Stimulated activated naive B cell treated with anti-CD40 and anti-IgM and Interleukin-4, amounts not matched to agents 10 μg/mL and 1 μg/mL and 100 μg/mL, for 72 hours (primary cell): Measurements from ENCODE around the gene PROKR1.
A peak's percentile ranks its signal among the peaks of the same experiment; 100 is the strongest.
"Not testable (repeated sequence)": the region's sequence is repeated elsewhere in the genome, so short reads cannot be mapped to it uniquely, and the experiment has no call there.

Experiments
- ATAC-seq, 2 donors: fragments of 150-1000 bp; cut with Tn5 transposase; replicated peaks; 2 replicates each; pipeline ENCODE4 v1.10.0; 2021; ENCODE audit warnings: moderate library complexity in 1 of 2
- DNase-seq: peaks from one replicate; pipeline ENCODE4 v3.0.0; 2021
- H3K27ac Mint-ChIP-seq: one replicate; pipeline ENCODE4 v1.8.0; 2022; ENCODE audit warnings: mild to moderate bottlenecking, mixed read lengths
- H3K27me3 Mint-ChIP-seq, 2 donors: one replicate each; pipeline ENCODE4 v1.8.0; 2022; ENCODE audit warnings: mixed read lengths in 2 of 2
- H3K36me3 Mint-ChIP-seq, 2 donors: one replicate each; pipeline ENCODE4 v1.8.0; 2022; ENCODE audit warnings: mixed read lengths in 2 of 2, mild to moderate bottlenecking in 1 of 2
- H3K4me1 Mint-ChIP-seq, 2 donors: one replicate each; pipeline ENCODE4 v1.8.0; 2022; ENCODE audit warnings: mixed read lengths in 2 of 2, mild to moderate bottlenecking in 1 of 2
- H3K4me3 Mint-ChIP-seq, 2 donors: one replicate each; pipeline ENCODE4 v1.8.0; 2022; ENCODE audit warnings: mild to moderate bottlenecking in 2 of 2, mixed read lengths in 2 of 2, moderate library complexity in 1 of 2
- H3K9me3 Mint-ChIP-seq, 2 donors: one replicate each; pipeline ENCODE4 v1.8.0; 2022; ENCODE audit warnings: mixed read lengths in 2 of 2, mild to moderate bottlenecking in 1 of 2

Gene PROKR1

GRCh38 chr2:68643011-68643873 is at the start of gene PROKR1:
Gene PROKR1, plus strand, starts transcription at chr2:68643579. Its CDS starts 2,243 bp downstream, at chr2:68645822.
- DNase-seq (no peak), ATAC-seq (peak; percentile 48 to 56)
- Mint-ChIP-seq H3K36me3 (peaks cover 8 to 9% of the 10 kb centered on the region in 2 donors), H3K9me3 (peaks cover 13 to 16% of the 10 kb centered on the region in 2 donors), H3K27me3 (peaks cover 66% of the 10 kb centered on the region in 2 donors), H3K4me3 (peak within 1 kb of the TSS; percentile 70 to 78), H3K4me1 (peaks cover 18 to 36% of the 10 kb centered on the region in 2 donors), H3K27ac (no peak within 1 kb of the TSS)

GRCh38 chr2:68594041-68594440 is 49.3 kb upstream of the PROKR1 start:
- H3K4me3 Mint-ChIP-seq = no peak overlapping the region
- peaks cover 11 to 15% of the 10 kb centered on the region in 2 donors for H3K4me1 Mint-ChIP-seq
- peaks cover 5 to 8% of the 10 kb centered on the region in 2 donors for H3K27me3 Mint-ChIP-seq
- peaks cover under 1 to 9% of the 10 kb centered on the region in 2 donors for H3K36me3 Mint-ChIP-seq
- ATAC-seq (peak in 1 of 2 donors; percentile 57), DNase-seq (no peak)
- H3K9me3 Mint-ChIP-seq = peaks cover 0 to under 1% of the 10 kb centered on the region in 2 donors
- H3K27ac Mint-ChIP-seq = peak overlapping the region; percentile 68

GRCh38 chr2:68594674-68595492 is 48.5 kb upstream of the PROKR1 start:
- H3K4me3 Mint-ChIP-seq = peak overlapping the region in 1 of 2 donors; percentile 3
- peaks cover 5% of the 10 kb centered on the region in 2 donors for H3K9me3 Mint-ChIP-seq
- H3K4me1 Mint-ChIP-seq = peaks cover 11 to 15% of the 10 kb centered on the region in 2 donors
- H3K27me3 Mint-ChIP-seq = peaks cover 5 to 8% of the 10 kb centered on the region in 2 donors
- ATAC-seq (peak in 1 of 2 donors; percentile 52), DNase-seq (peak; percentile 16)
- H3K27ac Mint-ChIP-seq = no peak overlapping the region
- peaks cover under 1 to 5% of the 10 kb centered on the region in 2 donors for H3K36me3 Mint-ChIP-seq

GRCh38 chr2:68595493-68595785 is 47.9 kb upstream of the PROKR1 start:
- DNase-seq, H3K27me3 Mint-ChIP-seq, H3K4me3 Mint-ChIP-seq, H3K9me3 Mint-ChIP-seq, H3K27ac Mint-ChIP-seq, ATAC-seq, H3K36me3 Mint-ChIP-seq: not testable (repeated sequence)
- H3K4me1 Mint-ChIP-seq = peaks cover 11 to 15% of the 10 kb centered on the region in 2 donors

- not testable (repeated sequence) for H3K27me3 Mint-ChIP-seq, ATAC-seq, DNase-seq, H3K36me3 Mint-ChIP-seq, H3K4me1 Mint-ChIP-seq, H3K27ac Mint-ChIP-seq, H3K4me3 Mint-ChIP-seq
- H3K9me3 Mint-ChIP-seq = peaks cover 10 to 14% of the 10 kb centered on the region in 2 donors
Measured at GRCh38 chr2:68600495-68600894, 42.9 kb upstream of the PROKR1 start.

- peaks cover 10 to 14% of the 10 kb centered on the region in 2 donors for H3K9me3 Mint-ChIP-seq
- DNase-seq (no peak), ATAC-seq (no peak)
- peaks cover 0 to 2% of the 10 kb centered on the region in 2 donors for H3K4me1 Mint-ChIP-seq
- no peak overlapping the region for H3K27ac Mint-ChIP-seq
- peaks cover 0 to 2% of the 10 kb centered on the region in 2 donors for H3K27me3 Mint-ChIP-seq
- no peak overlapping the region for H3K4me3 Mint-ChIP-seq
- peaks cover 3 to 4% of the 10 kb centered on the region in 2 donors for H3K36me3 Mint-ChIP-seq
Measured at GRCh38 chr2:68603059-68603458, 40.3 kb upstream of the PROKR1 start.

GRCh38 chr2:68604077-68604476 is 39.3 kb upstream of the PROKR1 start:
- H3K4me3 Mint-ChIP-seq = no peak overlapping the region
- no peaks in the 10 kb centered on the region for H3K27me3 Mint-ChIP-seq
- DNase-seq (no peak), ATAC-seq (no peak)
- H3K27ac Mint-ChIP-seq = no peak overlapping the region
- H3K9me3 Mint-ChIP-seq = peaks cover 9 to 14% of the 10 kb centered on the region in 2 donors
- H3K4me1 Mint-ChIP-seq = peaks cover 0 to 2% of the 10 kb centered on the region in 2 donors
- H3K36me3 Mint-ChIP-seq = peaks cover 3 to 5% of the 10 kb centered on the region in 2 donors

GRCh38 chr2:68605939-68606338 is 37.4 kb upstream of the PROKR1 start:
- H3K4me1 Mint-ChIP-seq = peaks cover 0 to 2% of the 10 kb centered on the region in 2 donors
- no peak for ATAC-seq
- H3K27me3 Mint-ChIP-seq = no peaks in the 10 kb centered on the region
- no peak overlapping the region for H3K27ac Mint-ChIP-seq
- peaks cover 10 to 12% of the 10 kb centered on the region in 2 donors for H3K9me3 Mint-ChIP-seq
- DNase-seq = no peak
- peaks cover 8 to 21% of the 10 kb centered on the region in 2 donors for H3K36me3 Mint-ChIP-seq
- H3K4me3 Mint-ChIP-seq = no peak overlapping the region

- no peaks in the 10 kb centered on the region for H3K27me3 Mint-ChIP-seq
- peaks cover 10 to 12% of the 10 kb centered on the region in 2 donors for H3K9me3 Mint-ChIP-seq
- peaks cover 0 to 2% of the 10 kb centered on the region in 2 donors for H3K4me1 Mint-ChIP-seq
- DNase-seq (no peak), ATAC-seq (no peak)
- peaks cover 8 to 26% of the 10 kb centered on the region in 2 donors for H3K36me3 Mint-ChIP-seq
- H3K4me3 Mint-ChIP-seq = no peak overlapping the region
- H3K27ac Mint-ChIP-seq = no peak overlapping the region
Measured at GRCh38 chr2:68606759-68607158, 36.6 kb upstream of the PROKR1 start.

GRCh38 chr2:68607837-68608236 is 35.5 kb upstream of the PROKR1 start:
- H3K4me3 Mint-ChIP-seq = no peak overlapping the region

GRCh38 chr2:68612765-68613519 is 30.4 kb upstream of the PROKR1 start:
- no peak overlapping the region for H3K4me3 Mint-ChIP-seq
- ATAC-seq = no peak

More at GRCh38 chr2:68607837-68608236, 35.5 kb upstream of the PROKR1 start:
- Mint-ChIP-seq H3K36me3 (peaks cover 10 to 23% of the 10 kb centered on the region in 2 donors), H3K9me3 (peaks cover 5 to 9% of the 10 kb centered on the region in 2 donors), H3K27me3 (no peaks in the 10 kb centered on the region), H3K4me1 (no peaks in the 10 kb centered on the region), H3K27ac (no peak overlapping the region)
- no peak for DNase-seq
- ATAC-seq = no peak

GRCh38 chr2:68620772-68621171 is 22.6 kb upstream of the PROKR1 start:
- Mint-ChIP-seq H3K4me3 (no peak overlapping the region), H3K4me1 (no peaks in the 10 kb centered on the region), H3K36me3 (peaks cover 7 to 20% of the 10 kb centered on the region in 2 donors), H3K27me3 (peaks cover 0 to 2% of the 10 kb centered on the region in 2 donors), H3K9me3 (peaks cover 0 to 13% of the 10 kb centered on the region in 2 donors), H3K27ac (no peak overlapping the region)
- ATAC-seq = no peak
- no peak for DNase-seq

More at GRCh38 chr2:68612765-68613519, 30.4 kb upstream of the PROKR1 start:
- Mint-ChIP-seq H3K27me3 (no peaks in the 10 kb centered on the region), H3K9me3 (peaks cover 5 to 14% of the 10 kb centered on the region in 2 donors), H3K27ac (no peak overlapping the region), H3K4me1 (no peaks in the 10 kb centered on the region), H3K36me3 (peaks cover 12 to 32% of the 10 kb centered on the region in 2 donors)
- no peak for DNase-seq

- Mint-ChIP-seq H3K27ac (no peak overlapping the region), H3K27me3 (peaks cover 4 to 6% of the 10 kb centered on the region in 2 donors), H3K9me3 (peaks cover 5 to 11% of the 10 kb centered on the region in 2 donors), H3K36me3 (peaks cover 4 to 16% of the 10 kb centered on the region in 2 donors), H3K4me1 (no peaks in the 10 kb centered on the region), H3K4me3 (no peak overlapping the region)
- DNase-seq = no peak
- no peak for ATAC-seq
Measured at GRCh38 chr2:68623820-68624219, 19.6 kb upstream of the PROKR1 start.
